HepG2 (cell line): ENCODE measurements around the gene PIGR.

Source experiments
- ARNT2 ChIP-seq: sonication (generic); formaldehyde crosslinking; IDR thresholded peaks from 2 replicates; pipeline ENCODE4 v1.8.0; 2022; ENCODE audit warnings: mild to moderate bottlenecking, low read depth, missing genetic modification reagents, moderate library complexity
- ATF2 ChIP-seq: sonication (generic); formaldehyde crosslinking; IDR thresholded peaks from 2 replicates; pipeline ENCODE4 v1.4.0; 2020; ENCODE audit warnings: missing genetic modification reagents
- ELF1 ChIP-seq: sonication (generic); formaldehyde crosslinking; IDR thresholded peaks from 2 replicates; pipeline ENCODE4 v1.4.0; 2020; ENCODE audit warnings: missing genetic modification reagents
- ESRRA ChIP-seq: sonication (generic); formaldehyde crosslinking; IDR thresholded peaks from 2 replicates; pipeline ENCODE4 v1.5.1; 2020; ENCODE audit warnings: mild to moderate bottlenecking, low read depth, missing genetic modification reagents
- HES4 ChIP-seq: sonication (generic); formaldehyde crosslinking; IDR thresholded peaks from 2 replicates; pipeline ENCODE4 v1.9.0; 2021; ENCODE audit warnings: mild to moderate bottlenecking, missing genetic modification reagents, borderline replicate concordance
- SMAD9 ChIP-seq: sonication (generic); formaldehyde crosslinking; IDR thresholded peaks from 2 replicates; pipeline ENCODE4 v1.5.1; 2020; ENCODE audit warnings: mild to moderate bottlenecking, missing genetic modification reagents
- TAF1 ChIP-seq: sonication (generic); formaldehyde crosslinking; IDR thresholded peaks from 2 replicates; pipeline ENCODE4 v1.4.0; 2020; ENCODE audit warnings: missing genetic modification reagents
- ZNF780A ChIP-seq: sonication (generic); formaldehyde crosslinking; IDR thresholded peaks from 2 replicates; pipeline ENCODE4 v1.8.0; 2022; ENCODE audit warnings: mild to moderate bottlenecking, missing genetic modification reagents, moderate library complexity
- TF ChIP-seq, protein P1 (sequence below): IDR thresholded peaks from 2 replicates; pipeline ENCODE4 v1.6.1; 2012; ENCODE audit warnings: inconsistent platforms
- TF ChIP-seq, protein P2 (sequence below): fragments of 450-650 bp; IDR thresholded peaks from 2 replicates; pipeline ENCODE4 v1.6.1; 2017; ENCODE audit warnings: mild to moderate bottlenecking

DNA sequence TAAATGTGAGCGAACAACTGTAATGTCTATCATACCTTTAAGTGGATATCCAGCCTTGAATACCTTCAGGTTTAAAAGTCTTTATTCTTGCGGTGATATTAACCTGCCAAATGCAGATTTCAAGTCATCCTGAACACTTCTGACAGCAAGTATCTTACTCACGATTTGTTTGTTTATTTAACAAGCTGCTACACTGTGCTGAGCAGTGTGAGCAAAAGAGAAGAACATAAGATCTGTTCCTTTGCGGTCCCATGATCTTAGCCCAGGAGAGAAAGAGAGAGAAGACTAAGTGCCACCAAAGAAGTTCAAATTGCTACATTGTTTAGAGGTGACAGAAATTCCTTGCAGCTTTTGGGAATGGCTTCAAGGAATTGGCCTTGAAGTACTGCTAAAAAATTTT, 58.6 kb downstream of the PIGR start:
- no peak for TF ChIP-seq ELF1 (CRISPR knock-in tag)
- TF ChIP-seq, protein P1, sequence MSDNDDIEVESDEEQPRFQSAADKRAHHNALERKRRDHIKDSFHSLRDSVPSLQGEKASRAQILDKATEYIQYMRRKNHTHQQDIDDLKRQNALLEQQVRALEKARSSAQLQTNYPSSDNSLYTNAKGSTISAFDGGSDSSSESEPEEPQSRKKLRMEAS: no peak
- TF ChIP-seq HES4 (CRISPR knock-in tag): no peak
- TF ChIP-seq ATF2 (CRISPR knock-in tag): no peak
- no peak for TF ChIP-seq TAF1 (CRISPR knock-in tag)
- no peak for TF ChIP-seq SMAD9 (CRISPR knock-in tag)
- TF ChIP-seq ESRRA: no peak
- TF ChIP-seq, protein P2, sequence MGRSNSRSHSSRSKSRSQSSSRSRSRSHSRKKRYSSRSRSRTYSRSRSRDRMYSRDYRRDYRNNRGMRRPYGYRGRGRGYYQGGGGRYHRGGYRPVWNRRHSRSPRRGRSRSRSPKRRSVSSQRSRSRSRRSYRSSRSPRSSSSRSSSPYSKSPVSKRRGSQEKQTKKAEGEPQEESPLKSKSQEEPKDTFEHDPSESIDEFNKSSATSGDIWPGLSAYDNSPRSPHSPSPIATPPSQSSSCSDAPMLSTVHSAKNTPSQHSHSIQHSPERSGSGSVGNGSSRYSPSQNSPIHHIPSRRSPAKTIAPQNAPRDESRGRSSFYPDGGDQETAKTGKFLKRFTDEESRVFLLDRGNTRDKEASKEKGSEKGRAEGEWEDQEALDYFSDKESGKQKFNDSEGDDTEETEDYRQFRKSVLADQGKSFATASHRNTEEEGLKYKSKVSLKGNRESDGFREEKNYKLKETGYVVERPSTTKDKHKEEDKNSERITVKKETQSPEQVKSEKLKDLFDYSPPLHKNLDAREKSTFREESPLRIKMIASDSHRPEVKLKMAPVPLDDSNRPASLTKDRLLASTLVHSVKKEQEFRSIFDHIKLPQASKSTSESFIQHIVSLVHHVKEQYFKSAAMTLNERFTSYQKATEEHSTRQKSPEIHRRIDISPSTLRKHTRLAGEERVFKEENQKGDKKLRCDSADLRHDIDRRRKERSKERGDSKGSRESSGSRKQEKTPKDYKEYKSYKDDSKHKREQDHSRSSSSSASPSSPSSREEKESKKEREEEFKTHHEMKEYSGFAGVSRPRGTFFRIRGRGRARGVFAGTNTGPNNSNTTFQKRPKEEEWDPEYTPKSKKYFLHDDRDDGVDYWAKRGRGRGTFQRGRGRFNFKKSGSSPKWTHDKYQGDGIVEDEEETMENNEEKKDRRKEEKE: no peak
- TF ChIP-seq ARNT2 (CRISPR knock-in tag): no peak
- TF ChIP-seq ZNF780A (CRISPR knock-in tag): no peak
